ENCODE measurements around the gene RSPO4.

RSPO4 gene

GRCh38 chr20:942611-943010 is 59.5 kb downstream of the RSPO4 start:
- DNase-seq (ENCODE audit: low read depth in 2 of 2) = no peak

DNA sequence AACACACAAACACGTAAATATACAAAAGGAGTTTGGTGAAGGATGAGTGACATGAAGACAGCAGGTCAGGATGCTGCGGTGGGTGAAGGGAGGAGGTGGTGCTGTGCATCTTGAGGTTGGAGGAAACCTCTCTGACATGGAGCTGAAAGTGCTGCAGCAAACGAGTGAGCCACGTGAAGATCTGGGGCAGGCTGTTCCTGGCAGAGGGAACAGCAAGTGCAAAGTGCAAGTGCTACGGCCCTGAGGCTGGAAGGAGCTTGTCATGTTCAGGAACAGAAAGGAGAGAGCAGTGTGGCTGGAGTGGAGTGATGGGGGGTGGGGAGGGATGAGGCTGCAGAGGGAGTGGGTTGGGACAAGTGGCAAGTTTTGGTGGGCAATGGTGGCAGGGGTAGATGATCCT is 61.2 kb downstream of the RSPO4 start:
- DNase-seq (ENCODE audit: low read depth in 2 of 2) = no peak

GRCh38 chr20:939606-940005 is 62.5 kb downstream of the RSPO4 start:
- DNase-seq (ENCODE audit: low read depth in 2 of 2) = no peak

- no peak for DNase-seq (ENCODE audit: low read depth in 2 of 2)
Measured at GRCh38 chr20:934186-934840, 67.8 kb downstream of the RSPO4 start.

GRCh38 chr20:933029-933428 is 69.1 kb downstream of the RSPO4 start:
- DNase-seq (ENCODE audit: low read depth in 2 of 2) = no peak

DNA sequence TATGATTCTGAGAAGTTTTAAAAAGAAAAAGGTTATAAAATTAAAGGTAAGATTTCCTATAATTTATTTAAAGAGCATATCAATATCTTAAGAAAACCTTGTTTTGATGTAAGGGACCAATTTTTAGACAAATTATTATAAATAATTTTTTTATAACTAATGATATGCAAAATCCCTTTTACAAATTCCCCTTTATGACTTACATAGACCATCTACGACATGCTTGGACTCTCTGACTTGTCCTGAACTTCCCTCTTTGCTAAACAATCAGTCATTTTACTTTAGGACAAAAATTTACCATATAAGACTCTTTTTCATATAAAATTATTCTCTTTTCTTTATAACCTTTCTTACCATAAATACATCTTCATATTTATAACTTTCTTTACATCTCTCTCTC is 70.7 kb downstream of the RSPO4 start:
- no peak for DNase-seq (ENCODE audit: low read depth in 2 of 2)

DNA sequence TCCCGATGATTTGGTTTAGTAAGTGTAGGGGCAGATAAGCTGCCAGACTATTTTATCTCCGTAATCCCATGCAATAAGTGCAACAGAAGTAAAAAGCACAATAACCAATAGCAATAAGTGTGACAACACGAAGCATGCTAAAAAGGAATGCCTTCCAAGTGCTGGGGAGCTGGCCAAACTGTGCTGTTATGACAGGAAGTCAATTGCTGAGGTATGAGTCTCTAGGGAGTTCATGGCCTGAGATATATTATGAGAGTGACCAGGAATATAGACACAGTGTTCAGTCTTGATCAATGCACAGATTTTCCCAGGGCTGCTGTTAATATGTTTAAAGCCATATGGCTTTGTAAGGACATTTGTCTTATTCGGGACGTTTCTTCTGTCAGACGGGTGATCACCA is 75.4 kb downstream of the RSPO4 start:
- DNase-seq (ENCODE audit: low read depth in 2 of 2) = no peak

DNA sequence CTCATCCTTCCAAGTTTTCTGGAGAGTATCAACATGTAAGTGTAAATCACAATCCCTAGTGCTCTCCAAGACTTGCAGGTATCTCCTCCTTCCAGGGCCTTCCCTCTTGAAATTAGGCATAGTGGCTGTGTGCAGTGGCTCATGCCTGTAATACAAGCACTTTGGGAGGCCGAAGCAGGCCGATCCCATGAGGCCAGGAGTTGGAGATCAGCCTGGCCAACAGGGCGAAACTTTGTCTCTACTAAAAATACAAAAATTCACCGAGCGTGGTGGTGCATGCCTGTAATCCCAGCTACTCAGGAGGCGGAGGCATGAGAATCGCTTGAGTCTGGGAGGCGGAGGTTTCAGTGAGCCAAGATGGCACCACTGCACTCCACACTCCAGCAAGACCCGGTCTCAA is 76.6 kb downstream of the RSPO4 start:
- DNase-seq (ENCODE audit: low read depth in 2 of 2) = no peak

- no peak for DNase-seq (ENCODE audit: low read depth in 2 of 2)
Measured at GRCh38 chr20:924639-925038, 77.5 kb downstream of the RSPO4 start.

GRCh38 chr20:922781-923180 is 79.3 kb downstream of the RSPO4 start:
- no peak for DNase-seq (ENCODE audit: low read depth in 2 of 2)

DNA sequence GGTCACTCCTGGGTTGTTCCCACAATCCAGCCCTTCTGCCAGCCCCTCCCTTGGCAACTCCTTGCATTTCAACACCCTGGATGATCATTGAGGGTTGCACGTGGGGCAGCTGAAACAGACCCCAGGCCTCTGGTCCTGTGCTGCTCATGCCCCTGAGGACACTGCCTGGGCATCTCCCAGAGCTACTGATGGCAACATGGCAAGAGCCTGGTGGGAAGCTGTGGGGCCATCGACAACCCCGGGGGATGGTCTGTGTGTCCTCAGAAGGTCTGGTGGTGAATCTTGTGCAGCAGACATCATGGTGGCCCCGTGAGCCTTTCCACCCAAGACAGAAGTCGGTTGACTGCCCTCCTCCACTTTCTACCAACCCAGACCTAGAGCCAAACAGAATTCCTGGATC is 81.0 kb downstream of the RSPO4 start:
- no peak for DNase-seq (ENCODE audit: low read depth in 2 of 2)

GRCh38 chr20:920311-920710 is 81.8 kb downstream of the RSPO4 start:
- no peak for DNase-seq (ENCODE audit: low read depth in 2 of 2)

DNA sequence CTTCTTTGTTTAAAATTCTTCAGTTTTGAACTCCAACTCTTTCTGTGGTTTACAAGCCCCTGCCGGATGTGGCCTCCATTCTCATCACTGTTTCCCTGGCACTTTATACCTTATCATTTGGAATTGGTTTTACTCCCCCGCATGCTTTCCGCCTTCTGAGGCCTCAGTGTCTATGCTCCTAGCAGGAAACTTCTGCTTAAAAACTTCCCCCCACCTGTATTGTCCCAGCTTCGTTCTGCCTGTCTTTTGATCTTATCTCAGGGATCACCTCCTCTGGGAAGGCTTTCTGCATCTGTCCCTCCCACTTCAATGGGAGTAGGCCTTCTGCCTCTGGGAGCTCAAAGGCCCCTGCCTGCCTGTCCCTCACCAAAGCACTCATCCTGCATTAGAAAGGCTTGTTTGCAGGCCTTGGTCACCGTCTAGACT is 82.6 kb downstream of the RSPO4 start:
- DNase-seq (ENCODE audit: low read depth in 2 of 2) = no peak

GRCh38 chr20:917416-917815 is 84.7 kb downstream of the RSPO4 start:
- no peak for DNase-seq (ENCODE audit: low read depth in 2 of 2)

DNA sequence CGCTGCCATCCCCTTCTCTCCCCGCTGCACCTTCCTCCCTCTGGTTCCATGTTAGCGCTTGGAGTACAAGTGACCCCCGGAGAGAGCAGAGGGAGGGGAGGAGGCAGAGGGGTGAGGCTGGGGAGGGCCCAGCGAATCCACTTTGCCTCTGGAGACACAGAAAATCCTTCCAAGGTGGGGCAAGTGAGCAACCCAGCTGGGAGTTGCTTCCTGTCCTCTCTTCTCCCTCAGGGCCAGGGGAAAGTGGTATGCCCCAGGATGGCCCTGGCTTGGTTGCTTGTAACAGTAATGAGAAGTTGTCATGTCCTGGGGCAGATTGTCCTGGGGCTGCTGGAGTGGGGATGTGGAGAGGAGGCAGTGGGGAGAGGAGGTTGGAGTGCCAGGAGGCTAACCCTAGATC is 85.3 kb downstream of the RSPO4 start:
- no peak for DNase-seq (ENCODE audit: low read depth in 2 of 2)

- DNase-seq (ENCODE audit: low read depth in 2 of 2) = no peak
Measured at GRCh38 chr20:916125-916799, 85.8 kb downstream of the RSPO4 start, which contains the start of gene ANGPT4. Gene ANGPT4, minus strand, starts transcription at chr20:916334. Its CDS starts 120 bp downstream, at chr20:916214.

DNA sequence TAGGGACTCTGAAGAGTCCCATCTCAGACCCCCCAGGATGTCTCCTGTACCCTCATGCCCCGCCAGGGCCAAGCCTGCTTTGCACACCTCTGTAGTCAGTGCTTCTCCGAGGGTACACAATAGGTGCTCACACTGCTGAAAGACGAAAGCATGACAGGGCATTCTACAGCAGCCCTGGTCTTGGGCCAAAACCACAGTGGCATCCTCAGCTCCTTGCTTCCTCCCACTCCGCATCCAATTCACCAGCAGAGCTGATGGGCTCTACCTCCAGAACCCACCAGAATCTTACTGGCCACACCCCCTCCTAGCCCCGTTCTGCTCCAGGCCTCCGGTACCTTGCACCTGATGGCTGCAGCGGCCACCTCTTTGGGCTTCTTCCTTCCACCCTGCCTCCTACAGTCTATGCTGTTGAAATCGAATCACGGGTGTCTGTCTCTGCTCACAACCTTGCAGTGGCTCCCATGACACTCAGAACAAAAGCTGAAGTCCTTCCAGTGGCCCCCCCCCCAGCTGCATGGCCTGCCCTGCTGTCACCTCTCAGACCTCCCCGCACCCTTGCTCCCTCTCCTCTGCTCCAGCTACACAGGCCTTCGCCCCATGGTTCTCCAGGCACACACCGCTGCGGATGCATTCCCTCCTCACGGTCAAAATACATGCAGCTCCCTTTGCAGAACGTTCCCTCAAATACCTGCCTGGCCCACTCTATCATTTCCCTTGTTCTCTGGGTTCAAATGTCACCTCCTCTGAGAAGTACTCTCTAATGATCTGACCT is 87.2 kb downstream of the RSPO4 start:
- no peak for DNase-seq (ENCODE audit: low read depth in 2 of 2)

DNA sequence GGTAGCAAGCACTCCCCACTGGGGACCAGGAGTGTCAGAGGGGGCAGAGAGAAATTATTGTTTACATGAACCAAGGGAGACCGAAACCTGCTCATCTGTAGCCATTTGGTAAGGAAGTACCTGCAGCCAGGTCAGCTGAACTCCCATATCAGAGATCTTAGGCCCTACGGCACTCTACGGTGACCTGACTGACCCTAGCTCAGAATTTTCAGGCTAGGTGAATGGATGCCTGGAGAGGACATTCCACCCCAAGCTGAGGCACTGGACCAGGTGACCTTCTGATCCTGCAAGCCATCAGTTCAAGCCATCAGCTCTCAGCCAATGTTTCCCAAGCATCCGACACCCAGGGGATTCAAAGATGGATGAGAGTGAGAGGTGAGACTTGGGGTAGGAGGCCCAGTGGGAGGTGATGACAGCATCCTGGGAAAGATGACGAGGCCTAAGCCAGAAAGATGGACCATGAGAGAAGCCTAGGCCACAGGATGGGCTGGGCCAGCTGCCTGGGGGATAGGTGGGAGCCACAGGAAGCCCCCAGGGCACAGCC is 88.7 kb downstream of the RSPO4 start:
- DNase-seq (ENCODE audit: low read depth in 2 of 2) = no peak

GRCh38 chr20:911882-912600 is 90.1 kb downstream of the RSPO4 start:
- DNase-seq (ENCODE audit: low read depth in 2 of 2) = no peak

GRCh38 chr20:910870-911770 is 91.0 kb downstream of the RSPO4 start:
- no peak for DNase-seq (ENCODE audit: low read depth in 2 of 2)

Measured in stimulated activated CD8-positive, alpha-beta memory T cell treated with anti-CD3 and anti-CD28 coated beads, Interleukin-2, amount 100 ng/mL, for 1 hour (primary cell).